Fibroblast of lung (primary cell): Measurements from ENCODE around the gene ATP11C.

Experiments used
- EZH2 ChIP-seq: IDR thresholded peaks from 2 replicates; pipeline ENCODE4 v1.5.1; 2012; ENCODE audit warnings: low read length, control low read depth, mild to moderate bottlenecking; ENCODE audit errors: missing control alignments
- TF ChIP-seq, protein P1 (sequence below), 2 donors: IDR thresholded peaks in 1 of 2; conservative IDR thresholded peaks in 1 of 2; 1 replicate in 1 of 2; 2 replicates in 1 of 2; pipeline ENCODE4 v1.5.1; 2011 to 2012; ENCODE audit warnings: low read length in 2 of 2, control low read depth in 1 of 2, inconsistent platforms in 1 of 2, low read depth in 1 of 2, mild to moderate bottlenecking in 1 of 2

DNA sequence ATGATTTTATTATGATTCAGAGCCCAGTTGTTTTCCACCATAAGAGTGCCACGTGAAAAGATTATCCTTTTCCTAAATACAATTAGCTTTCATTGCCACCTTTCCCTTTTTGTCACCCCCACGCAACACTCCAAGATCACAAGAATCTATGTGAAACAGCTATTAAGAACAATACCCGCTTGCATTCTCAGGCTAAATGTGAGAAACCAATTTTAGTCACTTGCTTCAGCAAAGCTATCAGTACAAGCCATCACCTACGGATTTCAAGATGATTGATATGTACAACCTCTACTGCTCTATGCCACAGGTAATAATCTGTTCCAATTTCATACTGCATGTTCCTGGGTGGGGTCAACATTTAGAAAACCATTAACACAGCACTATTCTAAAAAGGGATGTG, 2.5 kb downstream of the ATP11C start:
- TF ChIP-seq, protein P1, sequence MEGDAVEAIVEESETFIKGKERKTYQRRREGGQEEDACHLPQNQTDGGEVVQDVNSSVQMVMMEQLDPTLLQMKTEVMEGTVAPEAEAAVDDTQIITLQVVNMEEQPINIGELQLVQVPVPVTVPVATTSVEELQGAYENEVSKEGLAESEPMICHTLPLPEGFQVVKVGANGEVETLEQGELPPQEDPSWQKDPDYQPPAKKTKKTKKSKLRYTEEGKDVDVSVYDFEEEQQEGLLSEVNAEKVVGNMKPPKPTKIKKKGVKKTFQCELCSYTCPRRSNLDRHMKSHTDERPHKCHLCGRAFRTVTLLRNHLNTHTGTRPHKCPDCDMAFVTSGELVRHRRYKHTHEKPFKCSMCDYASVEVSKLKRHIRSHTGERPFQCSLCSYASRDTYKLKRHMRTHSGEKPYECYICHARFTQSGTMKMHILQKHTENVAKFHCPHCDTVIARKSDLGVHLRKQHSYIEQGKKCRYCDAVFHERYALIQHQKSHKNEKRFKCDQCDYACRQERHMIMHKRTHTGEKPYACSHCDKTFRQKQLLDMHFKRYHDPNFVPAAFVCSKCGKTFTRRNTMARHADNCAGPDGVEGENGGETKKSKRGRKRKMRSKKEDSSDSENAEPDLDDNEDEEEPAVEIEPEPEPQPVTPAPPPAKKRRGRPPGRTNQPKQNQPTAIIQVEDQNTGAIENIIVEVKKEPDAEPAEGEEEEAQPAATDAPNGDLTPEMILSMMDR (conservative IDR thresholded peaks at IDR 0.05 in 1 of 2, IDR thresholded peaks at IDR 0.05 in 1 of 2; ENCODE audit: low read depth in 1 of 2, low read length in 2 of 2), result no peak
- TF ChIP-seq EZH2, result no peak
